Lung (tissue), 12 donors: Measurements from ENCODE around the gene CDK5RAP2. TPM values are rescaled to one million over a fixed set of nuclear protein-coding genes. Genes with fewer than 3 reads are reported as not detected.

Source experiments
- ATAC-seq: fragments of 200-7000 bp; cut with Tn5 transposase; one replicate; pipeline ENCODE4 v1.9.1; 2020; ENCODE audit warnings: moderate number of reproducible peaks; ENCODE audit not compliant: insufficient read depth, low FRiP score
- DNase-seq, 3 donors: peaks; one replicate each; pipeline ENCODE4 v3.0.0-alpha.2; 2013 to 2017
- H3K27ac ChIP-seq, 2 donors: one replicate each; pipeline ENCODE4 v1.5.1; 2013; ENCODE audit warnings: mild to moderate bottlenecking in 2 of 2, moderate library complexity in 2 of 2, control low read depth in 1 of 2, inconsistent platforms in 1 of 2, low read depth in 1 of 2, low read length in 1 of 2
- H3K27me3 ChIP-seq, 3 donors: one replicate each; pipeline ENCODE4 v1.5.1; 2013; ENCODE audit warnings: low read length in 2 of 3; ENCODE audit not compliant: control insufficient read depth in 3 of 3, insufficient read depth in 3 of 3
- H3K36me3 ChIP-seq, 4 donors: one replicate each; pipeline ENCODE4 v1.5.1; 2013; ENCODE audit warnings: low read length in 4 of 4, mild to moderate bottlenecking in 1 of 4, moderate library complexity in 1 of 4; ENCODE audit not compliant: control insufficient read depth in 4 of 4, insufficient read depth in 4 of 4
- H3K4me1 ChIP-seq, 5 donors: one replicate each; pipeline ENCODE4 v1.5.1; 2013; ENCODE audit warnings: low read length in 5 of 5, mild to moderate bottlenecking in 2 of 5, moderate library complexity in 1 of 5; ENCODE audit not compliant: control insufficient read depth in 5 of 5, insufficient read depth in 5 of 5
- H3K4me3 ChIP-seq: one replicate; pipeline ENCODE4 v1.5.1; 2013; ENCODE audit warnings: mild to moderate bottlenecking, control low read depth, moderate library complexity
- H3K9ac ChIP-seq, 2 donors: one replicate each; pipeline ENCODE4 v1.5.1; 2013; ENCODE audit warnings: low read length in 2 of 2, control low read depth in 1 of 2; ENCODE audit not compliant: insufficient read depth in 1 of 2
- H3K9me3 ChIP-seq, 4 donors: one replicate each; pipeline ENCODE4 v1.5.1; 2013; ENCODE audit warnings: low read length in 3 of 4, mild to moderate bottlenecking in 1 of 4, moderate library complexity in 1 of 4; ENCODE audit not compliant: control insufficient read depth in 4 of 4, insufficient read depth in 3 of 4
- CTCF ChIP-seq: IDR thresholded peaks from 2 replicates; pipeline ENCODE4 v1.5.1; 2012; ENCODE audit warnings: mild to moderate bottlenecking; ENCODE audit errors: control extremely low read depth, extremely low read depth
- WGBS, 2 donors: extraction: QIAGEN DNeasy Blood & Tissue Kit; methylation state at CpG; one replicate each; pipeline ENCODE4 v1.1.7; 2013; 5-methylcytosine and 5-hydroxymethylcytosine counted together
- polyA plus RNA-seq, 2 donors: library from polyadenylated mRNA; stranded (reverse); fragments of 200-250 nt; gene quantifications; one replicate each; pipeline ENCODE4 v1.2.1, GENCODE V29; 2013
- total RNA-seq, 2 donors: library from RNA; depleted of rRNA in 1 of 2; stranded (reverse); fragments of >200 nt in 1 of 2; gene quantifications; one replicate each; pipeline ENCODE4 v1.2.1, GENCODE V29; 2014 to 2021
- donor health status: control.
- donor health status: control.
- donor health status: Bipolar disorder and iron deficiency.
- donor health status: healthy.
- donor health status: DM: yes; HTN: yes; CAD: no.

CDK5RAP2 gene
- total and polyA plus RNA-seq, 4 donors, result 25.6 to 65.7 (median 35.9) TPM

- Histone ChIP-seq H3K9me3 (no peaks in the 10 kb centered on the region), H3K4me3 (no peak overlapping the region), H3K4me1 (peaks cover 0 to 12% (median 7%) of the 10 kb centered on the region in 5 donors), H3K9ac (no peak overlapping the region), H3K27ac (no peak overlapping the region), H3K36me3 (peaks cover 8 to 59% (median 25%) of the 10 kb centered on the region in 4 donors), H3K27me3 (no peaks in the 10 kb centered on the region)
- no peak for TF ChIP-seq CTCF
- ATAC-seq (no peak), DNase-seq (no peak)
- WGBS, 2 donors, result 93 to 94% methylated on average over 4 of the region's 4 CpGs
These were observed 190.7 kb downstream of the CDK5RAP2 start for GRCh38 chr9:120389300-120389699.

DNA sequence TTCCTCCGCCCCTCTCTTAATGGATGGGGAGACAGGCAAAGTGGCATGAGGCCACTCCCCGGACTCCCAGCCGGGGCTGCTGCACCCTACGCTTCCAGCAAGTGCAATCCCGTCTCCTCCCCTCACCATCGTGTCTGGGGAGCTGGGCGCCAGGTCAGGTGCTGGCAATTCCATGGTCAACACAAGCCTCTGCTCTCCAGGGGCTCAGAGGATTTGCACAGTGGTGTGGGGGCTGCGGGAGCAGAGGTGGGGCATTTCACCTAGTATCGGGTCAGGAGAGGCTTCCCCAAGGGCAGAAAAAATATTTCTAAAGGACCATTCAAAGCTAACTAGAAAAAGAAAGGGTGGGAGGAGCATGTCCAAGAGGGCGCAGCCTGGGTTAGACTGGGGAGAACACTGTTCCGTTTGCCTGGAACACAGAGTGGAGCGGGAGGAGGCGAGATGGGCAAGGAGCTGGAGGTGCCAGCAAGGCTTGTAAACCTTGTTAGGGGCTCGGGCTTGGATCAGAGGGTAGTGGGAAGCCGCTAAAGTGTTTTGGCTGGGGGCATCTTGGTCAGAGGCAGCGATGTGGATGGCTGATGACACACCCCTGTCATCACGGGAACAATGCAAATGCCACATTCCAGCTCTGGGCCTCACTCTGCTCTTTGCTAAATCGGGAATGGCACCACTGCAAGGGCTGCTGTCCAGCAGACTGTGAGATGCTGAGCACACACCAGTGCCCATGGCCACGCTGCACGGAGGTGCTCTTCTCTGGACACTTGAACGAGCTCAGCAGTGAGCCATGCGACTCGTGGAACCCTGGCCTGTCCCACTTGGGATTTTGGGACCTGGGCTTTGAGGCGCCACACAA is 191.7 kb downstream of the CDK5RAP2 start:
- peaks cover 2 to 48% (median 18%) of the 10 kb centered on the region in 4 donors for H3K36me3 ChIP-seq
- no peak for TF ChIP-seq CTCF

GRCh38 chr9:120387257-120388002 is 192.5 kb downstream of the CDK5RAP2 start:
- no peak for TF ChIP-seq CTCF
- Histone ChIP-seq H3K9me3 (no peaks in the 10 kb centered on the region), H3K4me3 (no peak overlapping the region), H3K27me3 (no peaks in the 10 kb centered on the region), H3K4me1 (peaks cover 0 to 13% (median 8%) of the 10 kb centered on the region in 5 donors), H3K9ac (no peak overlapping the region), H3K27ac (no peak overlapping the region), H3K36me3 (peaks cover 2 to 41% (median 16%) of the 10 kb centered on the region in 4 donors)
- DNase-seq (peak in 1 of 3 donors; percentile 33), ATAC-seq (no peak)
- 62 to 77% methylated on average over 14 of the region's 14 CpGs for WGBS, 2 donors

More for the DNA sequence above, 191.7 kb downstream of the CDK5RAP2 start:
- no peak for DNase-seq
- no peaks in the 10 kb centered on the region for H3K9me3 ChIP-seq
- H3K4me1 ChIP-seq, result peaks cover 0 to 13% (median 8%) of the 10 kb centered on the region in 5 donors
- no peak for ATAC-seq
- 89% methylated on average over 24 of the region's 24 CpGs for WGBS, 2 donors
- no peaks in the 10 kb centered on the region for H3K27me3 ChIP-seq
- H3K4me3 ChIP-seq, result no peak overlapping the region
- no peak overlapping the region for H3K9ac ChIP-seq
- H3K27ac ChIP-seq, result no peak overlapping the region
